ENCODE data around the gene LOC101059915.

LOC101059915 gene

GRCh38 chrX:71667328-71668247 is at the start of gene LOC101059915:
Gene LOC101059915, plus strand, starts transcription at chrX:71667546.
- DNase-seq (ENCODE audit: low read depth in 2 of 2) = no peak

- no peak for DNase-seq (ENCODE audit: low read depth in 2 of 2)
Measured at GRCh38 chrX:71617742-71618141, 49.6 kb upstream of the LOC101059915 start.

- no peak for DNase-seq (ENCODE audit: low read depth in 2 of 2)
Measured at GRCh38 chrX:71618303-71618721, 49.0 kb upstream of the LOC101059915 start, which contains the start of gene CXCR3. Gene CXCR3, minus strand, starts transcription at chrX:71618511. Its CDS starts 62 bp downstream, at chrX:71618449.

- no peak for DNase-seq (ENCODE audit: low read depth in 2 of 2)
Measured at GRCh38 chrX:71618787-71619186, 48.6 kb upstream of the LOC101059915 start.

GRCh38 chrX:71619193-71619592 is 48.2 kb upstream of the LOC101059915 start:
- DNase-seq (ENCODE audit: low read depth in 2 of 2) = no peak

GRCh38 chrX:71619986-71620385 is 47.4 kb upstream of the LOC101059915 start:
- DNase-seq (ENCODE audit: low read depth in 2 of 2) = no peak

GRCh38 chrX:71621603-71622002 is 45.7 kb upstream of the LOC101059915 start:
- no peak for DNase-seq (ENCODE audit: low read depth in 2 of 2)

GRCh38 chrX:71622032-71622575 is 45.2 kb upstream of the LOC101059915 start:
- no peak for DNase-seq (ENCODE audit: low read depth in 2 of 2)

- peak; percentile 33 to 68 for DNase-seq (ENCODE audit: low read depth in 2 of 2)
Measured at GRCh38 chrX:71622576-71623450, 44.5 kb upstream of the LOC101059915 start.

GRCh38 chrX:71623714-71624113 is 43.6 kb upstream of the LOC101059915 start:
- no peak for DNase-seq (ENCODE audit: low read depth in 2 of 2)

- no peak for DNase-seq (ENCODE audit: low read depth in 2 of 2)
Measured at GRCh38 chrX:71625471-71625870, 41.9 kb upstream of the LOC101059915 start.

GRCh38 chrX:71626576-71626975 is 40.8 kb upstream of the LOC101059915 start:
- no peak for DNase-seq (ENCODE audit: low read depth in 2 of 2)

- DNase-seq (ENCODE audit: low read depth in 2 of 2) = no peak
Measured at GRCh38 chrX:71627588-71628404, 39.5 kb upstream of the LOC101059915 start.

GRCh38 chrX:71629467-71629866 is 37.9 kb upstream of the LOC101059915 start:
- DNase-seq (ENCODE audit: low read depth in 2 of 2) = no peak

- no peak for DNase-seq (ENCODE audit: low read depth in 2 of 2)
Measured at GRCh38 chrX:71632923-71633657, 34.3 kb upstream of the LOC101059915 start.

- DNase-seq (ENCODE audit: low read depth in 2 of 2) = no peak
Measured at GRCh38 chrX:71634366-71634765, 33.0 kb upstream of the LOC101059915 start.

GRCh38 chrX:71636438-71637252 is 30.7 kb upstream of the LOC101059915 start:
- DNase-seq (ENCODE audit: low read depth in 2 of 2) = peak in 1 of 2 donors; percentile 52

- peak in 1 of 2 donors; percentile 19 for DNase-seq (ENCODE audit: low read depth in 2 of 2)
Measured at GRCh38 chrX:71637253-71637618, 30.1 kb upstream of the LOC101059915 start.

- DNase-seq (ENCODE audit: low read depth in 2 of 2) = peak; percentile 38 to 84
Measured at GRCh38 chrX:71637848-71638247, 29.5 kb upstream of the LOC101059915 start.

All from lung microvascular endothelial cell (primary cell).